T-helper 2 cell treated with Interferon-gamma antibody and Interleukin-4, amounts not matched to agents 5 μg/mL and 100 μg/mL, for 36 hours (primary cell): ENCODE data around the gene FSTL3.

Experiments used
- DNase-seq: peaks from one replicate; pipeline ENCODE4 v3.0.0; 2021; ENCODE audit warnings: low spot score
- H3K27ac Mint-ChIP-seq: one replicate; pipeline ENCODE4 v1.8.0; 2021; ENCODE audit warnings: mild to moderate bottlenecking, mixed read lengths
- H3K27me3 Mint-ChIP-seq: one replicate; pipeline ENCODE4 v1.8.0; 2021; ENCODE audit warnings: low read depth, mixed read lengths
- H3K36me3 Mint-ChIP-seq: one replicate; pipeline ENCODE4 v1.8.0; 2021; ENCODE audit warnings: low read depth, mixed read lengths
- H3K4me1 Mint-ChIP-seq: one replicate; pipeline ENCODE4 v1.8.0; 2021; ENCODE audit warnings: low read depth, mixed read lengths
- H3K4me3 Mint-ChIP-seq: one replicate; pipeline ENCODE4 v1.8.0; 2022; ENCODE audit warnings: mild to moderate bottlenecking, moderate library complexity, mixed read lengths
- H3K9me3 Mint-ChIP-seq: one replicate; pipeline ENCODE4 v1.8.0; 2021; ENCODE audit warnings: mixed read lengths

FSTL3 gene

GRCh38 chr19:640606-641189 is 35.5 kb upstream of the FSTL3 start:
- H3K27ac Mint-ChIP-seq, result no peak overlapping the region
- DNase-seq, result no peak
- no peaks in the 10 kb centered on the region for H3K9me3 Mint-ChIP-seq
- H3K4me1 Mint-ChIP-seq, result peaks cover 4% of the 10 kb centered on the region
- peaks cover 7% of the 10 kb centered on the region for H3K27me3 Mint-ChIP-seq
- H3K36me3 Mint-ChIP-seq, result peaks cover 3% of the 10 kb centered on the region
- no peak overlapping the region for H3K4me3 Mint-ChIP-seq

- no peak for DNase-seq
- Mint-ChIP-seq H3K9me3 (no peaks in the 10 kb centered on the region), H3K27me3 (peaks cover 7% of the 10 kb centered on the region), H3K4me3 (no peak overlapping the region), H3K4me1 (peaks cover 4% of the 10 kb centered on the region), H3K36me3 (peaks cover 7% of the 10 kb centered on the region), H3K27ac (no peak overlapping the region)
Observed at GRCh38 chr19:641702-642101, 34.5 kb upstream of the FSTL3 start.

GRCh38 chr19:642767-643727 is 33.1 kb upstream of the FSTL3 start:
- no peak overlapping the region for H3K27ac Mint-ChIP-seq
- no peak for DNase-seq
- H3K27me3 Mint-ChIP-seq, result no peaks in the 10 kb centered on the region
- peaks cover 9% of the 10 kb centered on the region for H3K36me3 Mint-ChIP-seq
- peaks cover 4% of the 10 kb centered on the region for H3K4me1 Mint-ChIP-seq
- no peak overlapping the region for H3K4me3 Mint-ChIP-seq
- no peaks in the 10 kb centered on the region for H3K9me3 Mint-ChIP-seq

GRCh38 chr19:643736-644135 is 32.5 kb upstream of the FSTL3 start:
- no peaks in the 10 kb centered on the region for H3K27me3 Mint-ChIP-seq
- peaks cover 11% of the 10 kb centered on the region for H3K36me3 Mint-ChIP-seq
- no peak overlapping the region for H3K27ac Mint-ChIP-seq
- DNase-seq, result no peak
- H3K9me3 Mint-ChIP-seq, result no peaks in the 10 kb centered on the region
- H3K4me1 Mint-ChIP-seq, result peaks cover 4% of the 10 kb centered on the region
- no peak overlapping the region for H3K4me3 Mint-ChIP-seq

GRCh38 chr19:644363-644762 is 31.8 kb upstream of the FSTL3 start:
- H3K36me3 Mint-ChIP-seq, result peaks cover 11% of the 10 kb centered on the region
- no peaks in the 10 kb centered on the region for H3K9me3 Mint-ChIP-seq
- no peak for DNase-seq
- H3K27me3 Mint-ChIP-seq, result no peaks in the 10 kb centered on the region
- no peak overlapping the region for H3K27ac Mint-ChIP-seq
- no peak overlapping the region for H3K4me3 Mint-ChIP-seq
- peaks cover under 1% of the 10 kb centered on the region for H3K4me1 Mint-ChIP-seq

GRCh38 chr19:644789-645188 is 31.4 kb upstream of the FSTL3 start:
- Mint-ChIP-seq H3K27ac (no peak overlapping the region), H3K36me3 (peaks cover 11% of the 10 kb centered on the region), H3K4me3 (no peak overlapping the region), H3K9me3 (no peaks in the 10 kb centered on the region), H3K27me3 (no peaks in the 10 kb centered on the region), H3K4me1 (no peaks in the 10 kb centered on the region)
- DNase-seq, result no peak

- no peaks in the 10 kb centered on the region for H3K9me3 Mint-ChIP-seq
- H3K4me1 Mint-ChIP-seq, result no peaks in the 10 kb centered on the region
- no peak overlapping the region for H3K4me3 Mint-ChIP-seq
- H3K27me3 Mint-ChIP-seq, result no peaks in the 10 kb centered on the region
- no peak for DNase-seq
- no peak overlapping the region for H3K27ac Mint-ChIP-seq
- peaks cover 15% of the 10 kb centered on the region for H3K36me3 Mint-ChIP-seq
Observed at GRCh38 chr19:645912-646778, 30.0 kb upstream of the FSTL3 start.

GRCh38 chr19:646779-647565 is 29.2 kb upstream of the FSTL3 start:
- DNase-seq, result no peak
- Mint-ChIP-seq H3K4me3 (no peak overlapping the region), H3K4me1 (no peaks in the 10 kb centered on the region), H3K27ac (no peak overlapping the region), H3K36me3 (peaks cover 15% of the 10 kb centered on the region), H3K27me3 (no peaks in the 10 kb centered on the region), H3K9me3 (no peaks in the 10 kb centered on the region)

- Mint-ChIP-seq H3K9me3 (no peaks in the 10 kb centered on the region), H3K4me3 (no peak overlapping the region), H3K4me1 (no peaks in the 10 kb centered on the region), H3K27me3 (no peaks in the 10 kb centered on the region), H3K27ac (no peak overlapping the region), H3K36me3 (peaks cover 15% of the 10 kb centered on the region)
- no peak for DNase-seq
Observed at GRCh38 chr19:647566-648284, 28.5 kb upstream of the FSTL3 start.

GRCh38 chr19:648305-648704 is 27.9 kb upstream of the FSTL3 start:
- Mint-ChIP-seq H3K27me3 (no peaks in the 10 kb centered on the region), H3K4me3 (no peak overlapping the region), H3K9me3 (no peaks in the 10 kb centered on the region), H3K27ac (no peak overlapping the region), H3K36me3 (peaks cover 18% of the 10 kb centered on the region), H3K4me1 (no peaks in the 10 kb centered on the region)
- DNase-seq, result no peak

GRCh38 chr19:648904-649801 is 27.0 kb upstream of the FSTL3 start:
- peaks cover 20% of the 10 kb centered on the region for H3K36me3 Mint-ChIP-seq
- H3K27me3 Mint-ChIP-seq, result no peaks in the 10 kb centered on the region

GRCh38 chr19:650121-650520 is 26.1 kb upstream of the FSTL3 start:
- no peak for DNase-seq
- H3K4me3 Mint-ChIP-seq, result no peak overlapping the region
- no peaks in the 10 kb centered on the region for H3K27me3 Mint-ChIP-seq
- H3K36me3 Mint-ChIP-seq, result peaks cover 22% of the 10 kb centered on the region
- H3K4me1 Mint-ChIP-seq, result no peaks in the 10 kb centered on the region
- H3K9me3 Mint-ChIP-seq, result no peaks in the 10 kb centered on the region
- no peak overlapping the region for H3K27ac Mint-ChIP-seq

More at GRCh38 chr19:648904-649801, 27.0 kb upstream of the FSTL3 start:
- H3K4me1 Mint-ChIP-seq, result no peaks in the 10 kb centered on the region
- H3K27ac Mint-ChIP-seq, result no peak overlapping the region
- no peak overlapping the region for H3K4me3 Mint-ChIP-seq
- no peak for DNase-seq
- no peaks in the 10 kb centered on the region for H3K9me3 Mint-ChIP-seq
